Activated T-cell treated with anti-CD3 and anti-CD28 coated beads for 4 hours (primary cell): Measurements from ENCODE around the gene OR51V1.
"Not testable (repeated sequence)": the region's sequence is repeated elsewhere in the genome, so short reads cannot be mapped to it uniquely, and the experiment has no call there.

Experiments used
- DNase-seq: peaks from one replicate; pipeline ENCODE4 v3.0.0-alpha.2; 2020

The OR51V1 gene

GRCh38 chr11:5229796-5230195, 29.3 kb upstream of the OR51V1 start:
- DNase-seq = no peak

- DNase-seq = no peak
These were observed 28.9 kb upstream of the OR51V1 start for GRCh38 chr11:5229356-5229755.

GRCh38 chr11:5228124-5228523, 27.6 kb upstream of the OR51V1 start:
- no peak for DNase-seq

GRCh38 chr11:5227681-5228080, 27.2 kb upstream of the OR51V1 start:
- no peak for DNase-seq

DNA sequence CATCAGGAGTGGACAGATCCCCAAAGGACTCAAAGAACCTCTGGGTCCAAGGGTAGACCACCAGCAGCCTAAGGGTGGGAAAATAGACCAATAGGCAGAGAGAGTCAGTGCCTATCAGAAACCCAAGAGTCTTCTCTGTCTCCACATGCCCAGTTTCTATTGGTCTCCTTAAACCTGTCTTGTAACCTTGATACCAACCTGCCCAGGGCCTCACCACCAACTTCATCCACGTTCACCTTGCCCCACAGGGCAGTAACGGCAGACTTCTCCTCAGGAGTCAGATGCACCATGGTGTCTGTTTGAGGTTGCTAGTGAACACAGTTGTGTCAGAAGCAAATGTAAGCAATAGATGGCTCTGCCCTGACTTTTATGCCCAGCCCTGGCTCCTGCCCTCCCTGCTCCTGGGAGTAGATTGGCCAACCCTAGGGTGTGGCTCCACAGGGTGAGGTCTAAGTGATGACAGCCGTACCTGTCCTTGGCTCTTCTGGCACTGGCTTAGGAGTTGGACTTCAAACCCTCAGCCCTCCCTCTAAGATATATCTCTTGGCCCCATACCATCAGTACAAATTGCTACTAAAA, 26.3 kb upstream of the OR51V1 start, which contains the start of gene HBB:
Gene HBB, minus strand, starts transcription at position 340 of the 579 bp plus-strand sequence. Its CDS starts 50 bp downstream, at position 290.
- DNase-seq = no peak

DNA sequence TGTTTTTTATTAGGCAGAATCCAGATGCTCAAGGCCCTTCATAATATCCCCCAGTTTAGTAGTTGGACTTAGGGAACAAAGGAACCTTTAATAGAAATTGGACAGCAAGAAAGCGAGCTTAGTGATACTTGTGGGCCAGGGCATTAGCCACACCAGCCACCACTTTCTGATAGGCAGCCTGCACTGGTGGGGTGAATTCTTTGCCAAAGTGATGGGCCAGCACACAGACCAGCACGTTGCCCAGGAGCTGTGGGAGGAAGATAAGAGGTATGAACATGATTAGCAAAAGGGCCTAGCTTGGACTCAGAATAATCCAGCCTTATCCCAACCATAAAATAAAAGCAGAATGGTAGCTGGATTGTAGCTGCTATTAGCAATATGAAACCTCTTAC, 25.0 kb upstream of the OR51V1 start:
- no peak for DNase-seq

DNA sequence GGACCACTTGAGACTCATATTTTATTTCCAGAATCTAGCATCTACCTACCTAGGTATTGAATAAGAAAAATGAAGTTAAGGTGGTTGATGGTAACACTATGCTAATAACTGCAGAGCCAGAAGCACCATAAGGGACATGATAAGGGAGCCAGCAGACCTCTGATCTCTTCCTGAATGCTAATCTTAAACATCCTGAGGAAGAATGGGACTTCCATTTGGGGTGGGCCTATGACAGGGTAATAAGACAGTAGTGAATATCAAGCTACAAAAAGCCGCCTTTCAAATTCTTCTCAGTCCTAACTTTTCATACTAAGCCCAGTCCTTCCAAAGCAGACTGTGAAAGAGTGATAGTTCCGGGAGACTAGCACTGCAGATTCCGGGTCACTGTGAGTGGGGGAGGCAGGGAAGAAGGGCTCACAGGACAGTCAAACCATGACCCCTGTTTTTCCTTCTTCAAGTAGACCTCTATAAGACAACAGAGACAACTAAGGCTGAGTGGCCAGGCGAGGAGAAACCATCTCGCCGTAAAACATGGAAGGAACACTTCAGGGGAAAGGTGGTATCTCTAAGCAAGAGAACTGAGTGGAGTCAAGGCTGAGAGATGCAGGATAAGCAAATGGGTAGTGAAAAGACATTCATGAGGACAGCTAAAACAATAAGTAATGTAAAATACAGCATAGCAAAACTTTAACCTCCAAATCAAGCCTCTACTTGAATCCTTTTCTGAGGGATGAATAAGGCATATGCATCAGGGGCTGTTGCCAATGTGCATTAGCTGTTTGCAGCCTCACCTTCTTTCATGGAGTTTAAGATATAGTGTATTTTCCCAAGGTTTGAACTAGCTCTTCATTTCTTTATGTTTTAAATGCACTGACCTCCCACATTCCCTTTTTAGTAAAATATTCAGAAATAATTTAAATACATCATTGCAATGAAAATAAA, 24.3 kb upstream of the OR51V1 start:
- DNase-seq = no peak

DNA sequence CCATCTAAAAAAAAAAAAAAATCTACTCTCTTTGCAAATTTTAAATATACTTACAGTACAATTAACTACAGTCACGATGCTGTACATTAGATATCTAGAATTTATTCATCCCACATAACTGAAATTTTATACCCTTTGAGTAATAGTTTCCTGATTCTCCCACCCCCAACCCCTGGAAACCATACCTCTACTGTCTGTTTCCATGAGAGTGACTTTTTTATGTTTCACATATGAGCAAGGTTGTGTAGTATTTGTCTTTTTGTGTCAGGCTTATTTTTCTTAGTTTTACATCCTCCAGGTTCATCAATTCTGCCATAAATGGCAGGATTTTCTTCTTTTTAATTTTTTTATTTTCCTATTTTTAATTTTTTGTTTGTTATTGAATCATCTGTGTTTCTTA, 23.2 kb upstream of the OR51V1 start:
- DNase-seq = no peak

GRCh38 chr11:5223146-5223545, 22.7 kb upstream of the OR51V1 start:
- DNase-seq = no peak

GRCh38 chr11:5210376-5210885, 9.9 kb upstream of the OR51V1 start:
- no peak for DNase-seq

DNA sequence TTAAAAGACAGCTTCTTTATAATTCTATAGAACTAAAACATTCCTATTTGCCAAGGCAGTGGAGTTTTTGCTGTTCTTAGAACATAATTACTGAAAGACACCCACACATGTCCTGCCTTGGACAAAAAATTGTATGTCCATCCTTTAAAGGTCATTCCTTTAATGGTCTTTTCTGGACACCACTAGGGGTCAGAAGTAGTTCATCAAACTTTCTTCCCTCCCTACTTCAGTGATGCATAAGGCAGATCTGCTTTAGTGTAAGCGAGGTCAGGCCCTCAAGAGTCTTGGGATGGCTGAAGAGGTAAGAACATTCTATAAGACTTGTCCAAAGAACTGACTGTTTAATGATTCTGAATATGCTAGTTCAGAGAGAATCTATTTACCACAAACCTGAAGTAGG, 4.3 kb upstream of the OR51V1 start:
- DNase-seq = no peak

- DNase-seq = no peak
These were observed 2.9 kb upstream of the OR51V1 start for GRCh38 chr11:5203366-5203765.

DNA sequence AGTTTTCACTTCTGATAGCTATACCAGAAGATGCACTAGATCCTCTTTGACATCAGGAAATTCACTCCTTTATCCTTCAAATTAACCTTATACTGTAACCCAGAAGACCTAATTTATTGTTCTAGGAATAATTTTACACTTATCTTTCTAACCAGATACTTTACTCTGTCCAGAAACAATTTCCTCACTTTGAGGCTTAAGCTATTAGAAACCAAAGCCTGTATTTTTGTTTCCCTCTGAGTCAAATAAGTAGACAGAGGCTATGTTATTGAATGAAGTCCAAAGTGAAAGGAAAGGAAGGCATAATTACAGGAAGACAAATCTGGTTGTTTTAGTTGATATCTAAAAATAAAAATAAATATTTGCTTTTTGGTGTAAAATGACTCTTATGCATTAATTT, 2.2 kb downstream of the OR51V1 start:
- no peak for DNase-seq

DNA sequence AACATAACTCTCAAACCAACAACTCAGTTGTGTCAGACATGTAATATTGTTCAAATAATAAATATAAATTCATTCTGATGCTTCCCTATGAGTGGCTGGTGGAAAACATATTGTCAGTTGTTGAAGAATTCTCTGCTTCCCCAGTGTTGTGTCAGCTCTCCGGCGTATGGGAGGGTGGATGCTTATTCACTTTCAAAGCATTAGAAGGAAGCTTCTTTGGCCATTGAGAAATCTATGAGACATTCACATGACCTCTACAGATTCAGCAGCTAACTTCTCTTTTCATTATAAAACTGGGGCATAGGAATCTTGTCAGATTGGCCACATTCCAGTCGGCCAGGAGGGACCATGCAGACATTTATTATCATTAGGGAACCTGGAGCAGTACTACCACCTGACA, 2.9 kb downstream of the OR51V1 start:
- DNase-seq = no peak

GRCh38 chr11:5196731-5197130, 3.8 kb downstream of the OR51V1 start:
- no peak for DNase-seq

DNA sequence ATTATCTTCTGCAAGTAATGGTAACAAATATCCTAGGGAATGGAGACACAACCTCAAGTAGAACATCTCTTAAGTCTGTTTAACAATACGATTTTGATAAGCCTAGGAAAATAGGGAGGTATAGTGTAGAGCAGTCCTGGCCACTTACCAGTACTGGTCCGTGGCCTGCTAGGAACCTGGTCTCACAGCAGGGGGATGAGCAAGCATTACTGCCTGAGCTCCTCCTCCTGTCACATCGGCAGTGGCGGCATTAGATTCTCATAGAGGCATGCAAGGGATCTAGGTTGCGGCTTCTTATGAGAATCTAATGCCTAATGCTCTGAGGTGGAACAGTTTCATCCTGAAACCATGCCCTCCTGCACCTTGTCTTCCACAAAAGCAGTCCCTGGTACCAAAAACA, 4.4 kb downstream of the OR51V1 start:
- no peak for DNase-seq

DNA sequence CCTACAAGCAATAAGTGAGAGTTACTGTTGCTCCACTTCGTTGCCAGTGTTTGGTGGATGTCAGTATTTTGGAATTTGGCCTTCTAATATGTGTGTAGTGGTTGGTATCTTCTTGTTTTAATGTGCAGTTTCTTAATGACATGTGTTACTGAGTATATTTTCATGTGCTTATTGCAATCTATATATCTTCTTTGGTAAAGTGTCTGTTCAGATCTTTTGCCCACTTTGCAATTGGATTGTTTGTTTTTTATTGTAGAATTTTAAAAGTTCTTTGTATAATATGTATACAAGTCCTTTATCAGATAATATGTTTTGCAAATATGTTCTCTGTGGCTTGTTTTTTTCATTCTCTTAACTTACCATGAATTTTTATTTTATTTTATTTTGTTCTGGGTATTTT, 7.7 kb downstream of the OR51V1 start:
- no peak for DNase-seq

DNA sequence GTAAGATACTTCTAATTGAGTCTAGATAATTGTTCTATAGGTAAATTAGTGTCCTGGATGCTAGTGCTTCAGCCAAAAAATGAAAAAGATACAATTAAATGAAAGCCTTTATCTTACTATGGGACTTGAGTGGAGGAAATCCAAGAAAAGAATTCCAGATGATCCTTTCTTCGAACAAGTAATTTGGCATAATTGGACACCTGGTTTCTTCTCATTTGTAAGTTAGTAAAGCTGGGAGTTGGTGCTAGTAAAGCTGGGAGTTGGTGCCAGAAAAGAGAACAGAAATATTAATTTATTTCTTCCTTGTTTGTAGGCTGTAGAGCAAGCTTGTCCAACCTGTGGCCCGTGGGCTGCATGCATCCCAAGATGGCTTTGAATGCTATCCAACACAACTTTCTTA, 12.3 kb downstream of the OR51V1 start:
- no peak for DNase-seq

GRCh38 chr11:5178046-5178837, 22.2 kb downstream of the OR51V1 start:
- no peak for DNase-seq

DNA sequence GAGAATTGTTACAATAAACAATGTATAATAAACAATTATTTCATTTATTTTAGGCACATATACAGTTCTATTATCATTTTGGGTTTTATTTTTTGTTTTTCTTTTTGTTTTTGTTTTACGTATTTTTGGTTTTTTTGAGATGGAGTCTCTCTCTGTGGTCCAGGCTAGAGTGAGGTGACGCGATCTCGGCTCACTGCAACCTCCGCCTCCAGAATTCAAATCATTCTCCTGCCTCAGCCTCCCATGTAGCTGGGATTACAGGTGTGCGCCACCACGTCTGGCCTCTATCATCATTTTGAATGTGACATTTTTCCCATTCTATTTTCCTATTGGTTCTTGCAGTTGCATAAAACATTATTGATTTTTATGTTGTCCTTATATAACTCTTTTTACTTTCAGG, 25.5 kb downstream of the OR51V1 start:
- DNase-seq = no peak

- no peak for DNase-seq
These were observed 28.6 kb downstream of the OR51V1 start for GRCh38 chr11:5171856-5172255.

GRCh38 chr11:5165898-5166297, 34.6 kb downstream of the OR51V1 start:
- DNase-seq = not testable (repeated sequence)

DNA sequence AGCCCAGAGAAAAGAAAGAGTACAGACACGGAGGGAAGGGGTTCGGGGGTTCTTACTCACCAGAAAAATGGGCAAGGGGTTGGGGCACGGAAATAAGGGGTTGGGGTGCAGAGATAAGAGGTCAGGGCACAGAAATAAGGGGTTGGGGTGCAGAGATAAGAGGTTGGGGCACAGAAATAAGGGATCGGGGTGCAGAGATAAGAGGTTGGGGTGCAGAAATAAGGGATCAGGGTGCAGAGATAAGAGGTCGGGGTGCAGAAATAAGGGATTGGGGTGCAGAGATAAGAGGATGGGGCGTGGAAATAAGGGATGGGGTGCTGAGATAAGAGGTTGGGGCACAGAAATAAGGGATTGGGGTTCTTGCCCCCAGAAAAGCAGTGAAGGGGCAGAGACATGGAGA, 35.7 kb downstream of the OR51V1 start:
- DNase-seq = not testable (repeated sequence)
